Nephron (organoid): ENCODE measurements around the gene PGLYRP4.
"Not testable (repeated sequence)": the region's sequence is repeated elsewhere in the genome, so short reads cannot be mapped to it uniquely, and the experiment has no call there.

Source experiments
- H3K27ac Mint-ChIP-seq, 3 experiments: 2 replicates each; pipeline ENCODE4 v1.8.0; 2020; ENCODE audit warnings: mixed read lengths in 3 of 3, mild to moderate bottlenecking in 2 of 3, moderate library complexity in 1 of 3
- H3K27me3 Mint-ChIP-seq: 2 replicates; pipeline ENCODE4 v1.8.0; 2021; ENCODE audit warnings: low read depth, mild to moderate bottlenecking, moderate library complexity, mixed read lengths
- H3K36me3 Mint-ChIP-seq: 2 replicates; pipeline ENCODE4 v1.8.0; 2020; ENCODE audit warnings: low read depth, mixed read lengths
- H3K4me1 Mint-ChIP-seq: 2 replicates; pipeline ENCODE4 v1.8.0; 2020; ENCODE audit warnings: mixed read lengths
- H3K4me3 Mint-ChIP-seq, 3 experiments: 2 replicates each; pipeline ENCODE4 v1.8.0; 2020; ENCODE audit warnings: mild to moderate bottlenecking in 3 of 3, mixed read lengths in 3 of 3, moderate library complexity in 2 of 3
- H3K9me3 Mint-ChIP-seq: 2 replicates; pipeline ENCODE4 v1.8.0; 2020; ENCODE audit warnings: mixed read lengths
- CTCF ChIP-seq, 3 experiments: fragments of 200-600 bp; sonication (generic); IDR thresholded peaks; one replicate each; pipeline ENCODE4 v1.5.0; 2021; ENCODE audit warnings: antibody characterized with exemption in 3 of 3; ENCODE audit not compliant: unreplicated experiment in 3 of 3

PGLYRP4 gene

GRCh38 chr1:153352523-153352922 is 3.9 kb upstream of the PGLYRP4 start:
- Mint-ChIP-seq H3K9me3 (no peaks in the 10 kb centered on the region), H3K36me3 (no peaks in the 10 kb centered on the region), H3K4me3 (no peak overlapping the region), H3K27ac (no peak overlapping the region), H3K27me3 (peaks cover 36% of the 10 kb centered on the region), H3K4me1 (no peaks in the 10 kb centered on the region)
- peak; percentile 92 to 95 (median 93) for TF ChIP-seq CTCF (IDR thresholded peaks at IDR 0.05; ENCODE audit: unreplicated experiment in 3 of 3)

- no peaks in the 10 kb centered on the region for H3K36me3 Mint-ChIP-seq
Measured at GRCh38 chr1:153350321-153350957, 1.8 kb upstream of the PGLYRP4 start.

DNA sequence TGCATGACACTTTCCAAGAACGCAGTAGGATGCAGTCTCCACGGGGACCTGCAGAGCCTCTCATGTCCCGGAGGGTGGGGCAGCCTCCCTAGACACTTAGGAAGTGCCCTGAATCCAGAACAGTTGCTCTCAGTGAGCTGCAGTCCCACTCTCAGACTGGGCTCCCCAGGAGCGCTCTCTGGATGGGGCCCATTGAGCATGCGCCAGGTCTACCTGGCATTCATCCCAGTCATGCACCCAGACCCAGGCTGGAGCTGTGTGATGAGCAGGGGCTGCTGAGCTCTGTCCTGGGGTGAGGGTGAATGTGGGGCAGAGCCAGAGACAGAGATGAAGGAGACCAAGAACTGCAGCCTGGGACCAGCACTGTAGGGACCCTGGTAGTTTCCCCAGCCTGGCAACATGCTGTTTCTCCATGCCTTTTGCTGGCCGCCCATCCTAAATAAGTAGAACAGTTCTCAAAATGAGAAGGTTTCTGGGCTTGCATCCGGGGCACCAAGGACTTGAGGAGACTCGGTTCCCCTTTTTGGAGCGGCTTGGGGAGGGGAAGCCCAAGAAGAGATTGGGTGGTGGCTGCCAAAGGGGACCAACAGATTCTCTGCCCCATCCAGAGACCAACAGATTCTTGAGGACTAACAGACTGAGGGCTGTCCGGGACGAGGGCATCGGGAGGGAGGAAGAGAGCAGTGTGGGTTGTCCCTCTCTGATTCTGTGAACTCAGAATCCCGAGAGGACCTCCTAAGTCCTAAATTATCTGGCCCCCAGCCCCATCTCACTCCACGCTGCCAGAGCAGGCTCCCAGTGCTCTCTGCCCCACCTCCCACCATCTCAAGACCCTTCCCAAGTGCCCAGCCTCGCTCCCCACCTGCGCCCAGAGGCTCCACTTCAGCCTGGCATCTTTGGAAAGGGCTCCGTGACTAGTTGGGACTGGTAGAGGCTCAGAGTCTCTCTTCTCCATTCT is 1.0 kb upstream of the PGLYRP4 start:
- TF ChIP-seq CTCF (IDR thresholded peaks at IDR 0.05; ENCODE audit: unreplicated experiment in 3 of 3): no peak
- Mint-ChIP-seq H3K4me3 (no peak overlapping the region), H3K27ac (no peak overlapping the region), H3K27me3 (peaks cover 59% of the 10 kb centered on the region), H3K4me1 (no peaks in the 10 kb centered on the region), H3K36me3 (no peaks in the 10 kb centered on the region), H3K9me3 (no peaks in the 10 kb centered on the region)

More at GRCh38 chr1:153350321-153350957, 1.8 kb upstream of the PGLYRP4 start:
- Mint-ChIP-seq H3K4me1 (no peaks in the 10 kb centered on the region), H3K9me3 (no peaks in the 10 kb centered on the region), H3K4me3 (no peak overlapping the region), H3K27ac (no peak overlapping the region), H3K27me3 (peaks cover 55% of the 10 kb centered on the region)
- no peak for TF ChIP-seq CTCF (IDR thresholded peaks at IDR 0.05; ENCODE audit: unreplicated experiment in 3 of 3)

GRCh38 chr1:153347856-153348255 is 785 bp downstream of the PGLYRP4 start:
- TF ChIP-seq CTCF (IDR thresholded peaks at IDR 0.05; ENCODE audit: unreplicated experiment in 3 of 3): no peak

DNA sequence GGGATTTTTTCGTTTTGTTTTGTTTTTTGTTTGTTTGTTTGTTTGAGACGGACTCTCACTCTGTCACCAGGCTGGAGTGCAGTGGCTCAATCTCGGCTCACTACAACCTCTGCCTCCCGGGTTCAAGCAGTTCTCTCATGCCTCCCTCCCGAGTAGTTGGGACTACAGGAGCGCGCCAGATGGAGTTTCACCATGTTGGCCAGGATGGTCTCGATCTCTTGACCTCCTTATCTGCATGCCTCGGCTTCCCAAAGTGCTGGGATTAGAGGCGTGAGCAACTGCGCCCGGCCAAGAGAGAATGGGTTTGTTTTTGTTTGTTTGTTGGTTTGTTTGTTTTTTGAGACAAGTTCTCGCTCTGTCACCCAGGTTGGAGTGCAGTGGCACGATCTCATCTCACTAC is 1.6 kb downstream of the PGLYRP4 start:
- not testable (repeated sequence) for H3K9me3 Mint-ChIP-seq, H3K4me1 Mint-ChIP-seq, H3K27ac Mint-ChIP-seq, H3K36me3 Mint-ChIP-seq, H3K4me3 Mint-ChIP-seq
- H3K27me3 Mint-ChIP-seq: peaks cover 72% of the 10 kb centered on the region

More at GRCh38 chr1:153347856-153348255, 785 bp downstream of the PGLYRP4 start:
- Mint-ChIP-seq H3K27ac (no peak overlapping the region), H3K9me3 (no peaks in the 10 kb centered on the region), H3K4me1 (peaks cover 5% of the 10 kb centered on the region), H3K27me3 (peaks cover 72% of the 10 kb centered on the region), H3K4me3 (no peak overlapping the region), H3K36me3 (no peaks in the 10 kb centered on the region)

DNA sequence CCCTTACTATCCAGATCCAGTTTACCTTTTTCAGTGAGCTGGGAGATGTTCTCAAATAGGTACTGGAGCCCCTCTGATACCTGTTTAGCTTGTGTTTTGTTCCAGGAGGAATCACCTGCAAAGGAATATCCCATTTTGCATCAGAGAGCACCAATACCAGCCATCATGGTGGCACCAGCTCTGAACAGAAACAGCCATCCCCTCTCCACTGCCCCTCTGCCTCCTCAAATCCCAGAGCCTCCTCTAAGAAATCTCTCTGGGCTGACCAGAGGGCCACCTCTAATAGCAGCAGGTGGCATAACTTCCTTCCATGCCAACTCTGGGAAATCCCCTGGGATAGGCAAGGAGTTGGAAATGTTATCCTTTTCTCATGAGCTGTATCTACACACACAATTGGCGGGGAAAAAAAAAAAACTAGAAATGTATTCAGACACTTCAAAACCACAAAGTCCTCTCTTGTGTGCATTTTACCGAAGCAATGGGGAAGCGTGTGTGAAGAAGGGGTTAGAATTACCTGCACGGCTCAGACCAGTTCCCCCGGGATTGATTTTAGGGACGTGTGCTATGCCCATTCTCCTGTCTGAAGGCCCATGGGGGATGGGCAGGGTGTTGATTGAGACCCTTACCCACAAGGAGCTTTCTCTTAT is 2.4 kb downstream of the PGLYRP4 start:
- peaks cover 65% of the 10 kb centered on the region for H3K27me3 Mint-ChIP-seq

More for the DNA sequence above, 2.4 kb downstream of the PGLYRP4 start:
- TF ChIP-seq CTCF (IDR thresholded peaks at IDR 0.05; ENCODE audit: unreplicated experiment in 3 of 3): no peak
- H3K4me1 Mint-ChIP-seq: peaks cover 5% of the 10 kb centered on the region
- H3K4me3 Mint-ChIP-seq: no peak overlapping the region
- no peaks in the 10 kb centered on the region for H3K9me3 Mint-ChIP-seq
- H3K27ac Mint-ChIP-seq: no peak overlapping the region
- H3K36me3 Mint-ChIP-seq: no peaks in the 10 kb centered on the region
